GM12873 (cell line): Measurements from ENCODE around the gene VEZF1.

ENCODE experiments used
- CTCF ChIP-seq: IDR thresholded peaks from 2 replicates; pipeline ENCODE4 v1.5.1; 2012; ENCODE audit warnings: low read depth, mild to moderate bottlenecking, moderate library complexity, low read length, control low read depth; ENCODE audit not compliant: insufficient read depth; ENCODE audit errors: missing control alignments

VEZF1 gene

GRCh38 chr17:57957120-57957850, 30.8 kb downstream of the VEZF1 start:
- no peak for TF ChIP-seq CTCF

- no peak for TF ChIP-seq CTCF
Observed at GRCh38 chr17:57956291-57957119, 31.5 kb downstream of the VEZF1 start.

- peak; percentile 36 for TF ChIP-seq CTCF
Observed at GRCh38 chr17:57955183-57955931, 32.7 kb downstream of the VEZF1 start, which contains the start of gene CUEDC1. CUEDC1 (minus strand) TSS chr17:57955412; CDS start chr17:57885564, 69,848 bp downstream.

GRCh38 chr17:57954397-57955182, 33.5 kb downstream of the VEZF1 start:
- no peak for TF ChIP-seq CTCF

GRCh38 chr17:57953705-57954396, 34.2 kb downstream of the VEZF1 start:
- no peak for TF ChIP-seq CTCF

- TF ChIP-seq CTCF = no peak
Observed at GRCh38 chr17:57953219-57953618, 34.8 kb downstream of the VEZF1 start.
